Osteocyte (in vitro differentiated cells): Measurements from ENCODE around the gene LRRC8C. TPM values are rescaled to one million over a fixed set of nuclear protein-coding genes. Genes with fewer than 3 reads are reported as not detected.

Experiments used
- DNase-seq: peaks from one replicate; pipeline ENCODE4 v3.0.0; 2021; ENCODE audit warnings: mixed read lengths; ENCODE audit not compliant: unreplicated experiment; ENCODE audit errors: extremely low spot score
- H3K27ac Mint-ChIP-seq: one replicate; pipeline ENCODE4 v1.8.0; 2021; ENCODE audit warnings: mild to moderate bottlenecking, mixed read lengths; ENCODE audit not compliant: unreplicated experiment
- H3K27me3 Mint-ChIP-seq: one replicate; pipeline ENCODE4 v1.8.0; 2021; ENCODE audit warnings: mixed read lengths; ENCODE audit not compliant: unreplicated experiment
- H3K36me3 Mint-ChIP-seq: one replicate; pipeline ENCODE4 v1.8.0; 2021; ENCODE audit warnings: mixed read lengths; ENCODE audit not compliant: unreplicated experiment
- H3K4me1 Mint-ChIP-seq: one replicate; pipeline ENCODE4 v1.8.0; 2021; ENCODE audit warnings: mixed read lengths; ENCODE audit not compliant: unreplicated experiment
- H3K4me3 Mint-ChIP-seq: one replicate; pipeline ENCODE4 v1.8.0; 2021; ENCODE audit warnings: mild to moderate bottlenecking, moderate library complexity, mixed read lengths; ENCODE audit not compliant: unreplicated experiment
- H3K9me3 Mint-ChIP-seq: one replicate; pipeline ENCODE4 v1.8.0; 2021; ENCODE audit warnings: mixed read lengths; ENCODE audit not compliant: unreplicated experiment
- CTCF ChIP-seq: fragments of 200-600 bp; sonication (generic); IDR thresholded peaks from 2 replicates; pipeline ENCODE4 v1.5.0; 2021; ENCODE audit warnings: antibody characterized with exemption, mild to moderate bottlenecking, moderate library complexity
- total RNA-seq: library from RNA; stranded (reverse); gene quantifications from 2 replicates; pipeline ENCODE4 v1.2.1, GENCODE V29; 2021

LRRC8C gene
- total RNA-seq, 1 donor from 2014 or later: 3.5 TPM

- Mint-ChIP-seq H3K4me1 (peaks cover 8% of the 10 kb centered on the region), H3K36me3 (no peaks in the 10 kb centered on the region), H3K27me3 (peaks cover 9% of the 10 kb centered on the region), H3K9me3 (no peaks in the 10 kb centered on the region), H3K27ac (no peak overlapping the region), H3K4me3 (no peak overlapping the region)
- DNase-seq: no peak
- no peak for TF ChIP-seq CTCF
Observed at GRCh38 chr1:89739844-89740216, 106.9 kb downstream of the LRRC8C start.

GRCh38 chr1:89743788-89744187 is 110.9 kb downstream of the LRRC8C start:
- H3K27me3 Mint-ChIP-seq: peaks cover 12% of the 10 kb centered on the region
- H3K36me3 Mint-ChIP-seq: no peaks in the 10 kb centered on the region
- no peak overlapping the region for H3K27ac Mint-ChIP-seq
- no peak for TF ChIP-seq CTCF
- H3K9me3 Mint-ChIP-seq: no peaks in the 10 kb centered on the region
- no peak for DNase-seq
- H3K4me1 Mint-ChIP-seq: peaks cover 8% of the 10 kb centered on the region
- H3K4me3 Mint-ChIP-seq: no peak overlapping the region

GRCh38 chr1:89746424-89747149 is 113.7 kb downstream of the LRRC8C start:
- no peak overlapping the region for H3K27ac Mint-ChIP-seq
- no peak for DNase-seq
- H3K4me3 Mint-ChIP-seq: no peak overlapping the region
- peaks cover 10% of the 10 kb centered on the region for H3K27me3 Mint-ChIP-seq
- no peaks in the 10 kb centered on the region for H3K36me3 Mint-ChIP-seq
- no peak for TF ChIP-seq CTCF
- no peaks in the 10 kb centered on the region for H3K4me1 Mint-ChIP-seq
- H3K9me3 Mint-ChIP-seq: no peaks in the 10 kb centered on the region

GRCh38 chr1:89753761-89754160 is 120.8 kb downstream of the LRRC8C start:
- Mint-ChIP-seq H3K4me1 (peaks cover 10% of the 10 kb centered on the region), H3K4me3 (no peak overlapping the region), H3K27me3 (no peaks in the 10 kb centered on the region), H3K36me3 (no peaks in the 10 kb centered on the region), H3K9me3 (no peaks in the 10 kb centered on the region), H3K27ac (no peak overlapping the region)
- DNase-seq: no peak
- no peak for TF ChIP-seq CTCF

GRCh38 chr1:89754518-89754917 is 121.6 kb downstream of the LRRC8C start:
- TF ChIP-seq CTCF: no peak
- Mint-ChIP-seq H3K4me3 (no peak overlapping the region), H3K4me1 (peaks cover 10% of the 10 kb centered on the region), H3K36me3 (peaks cover 2% of the 10 kb centered on the region), H3K9me3 (no peaks in the 10 kb centered on the region), H3K27me3 (no peaks in the 10 kb centered on the region), H3K27ac (no peak overlapping the region)
- DNase-seq: no peak
